ENCODE measurements around the gene MCM8. TPM values are rescaled to one million over a fixed set of nuclear protein-coding genes. Genes with fewer than 3 reads are reported as not detected.

MCM8 gene
- total and polyA plus RNA-seq, 2 experiments from 2014 or later: 1.5 to 6.7 TPM

DNA sequence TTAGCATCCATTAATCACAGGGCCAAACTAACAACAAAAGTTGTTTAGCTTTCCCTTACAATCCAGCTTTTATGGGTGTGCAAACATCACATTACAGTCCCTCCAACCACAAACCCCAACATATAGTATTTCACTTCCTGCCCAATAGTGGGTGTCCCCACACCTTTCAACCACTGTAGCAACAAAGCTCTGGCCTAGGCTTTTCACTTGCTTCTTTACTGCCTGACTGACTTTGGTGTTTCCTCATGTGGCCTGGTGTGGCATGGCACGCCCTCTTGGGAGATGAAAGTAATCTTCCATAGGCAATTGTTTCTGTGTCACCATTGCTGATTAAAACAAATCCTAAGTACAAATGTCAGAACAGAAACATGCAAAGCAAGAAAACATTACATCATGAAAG is 46.3 kb downstream of the MCM8 start:
- no peak overlapping the region for H3K4me3 ChIP-seq
- no peaks in the 10 kb centered on the region for H3K9me2 ChIP-seq (replicated peaks; ENCODE audit: insufficient read depth)
- no peak for DNase-seq (ENCODE audit: low spot score)
- 42% methylated on average over 1 of the region's 1 CpG for WGBS (ENCODE audit: low lambda C conversion rate, missing lambda C conversion rate)
- H3K27me3 ChIP-seq: no peaks in the 10 kb centered on the region
- TF ChIP-seq, protein P1, sequence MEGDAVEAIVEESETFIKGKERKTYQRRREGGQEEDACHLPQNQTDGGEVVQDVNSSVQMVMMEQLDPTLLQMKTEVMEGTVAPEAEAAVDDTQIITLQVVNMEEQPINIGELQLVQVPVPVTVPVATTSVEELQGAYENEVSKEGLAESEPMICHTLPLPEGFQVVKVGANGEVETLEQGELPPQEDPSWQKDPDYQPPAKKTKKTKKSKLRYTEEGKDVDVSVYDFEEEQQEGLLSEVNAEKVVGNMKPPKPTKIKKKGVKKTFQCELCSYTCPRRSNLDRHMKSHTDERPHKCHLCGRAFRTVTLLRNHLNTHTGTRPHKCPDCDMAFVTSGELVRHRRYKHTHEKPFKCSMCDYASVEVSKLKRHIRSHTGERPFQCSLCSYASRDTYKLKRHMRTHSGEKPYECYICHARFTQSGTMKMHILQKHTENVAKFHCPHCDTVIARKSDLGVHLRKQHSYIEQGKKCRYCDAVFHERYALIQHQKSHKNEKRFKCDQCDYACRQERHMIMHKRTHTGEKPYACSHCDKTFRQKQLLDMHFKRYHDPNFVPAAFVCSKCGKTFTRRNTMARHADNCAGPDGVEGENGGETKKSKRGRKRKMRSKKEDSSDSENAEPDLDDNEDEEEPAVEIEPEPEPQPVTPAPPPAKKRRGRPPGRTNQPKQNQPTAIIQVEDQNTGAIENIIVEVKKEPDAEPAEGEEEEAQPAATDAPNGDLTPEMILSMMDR (IDR thresholded peaks at IDR 0.05; ENCODE audit: poor library complexity): no peak
- no peak for TF ChIP-seq EZH2 (IDR thresholded peaks at IDR 0.05; ENCODE audit: borderline replicate concordance)
- TF ChIP-seq EZH2phosphoT487 (IDR thresholded peaks at IDR 0.05; ENCODE audit: low read depth, severe bottlenecking, unreplicated experiment): no peak
- peaks cover 14% of the 10 kb centered on the region for H3K4me1 ChIP-seq (ENCODE audit: insufficient read depth)
- H3K4me2 ChIP-seq: no peak overlapping the region
- H3K9me3 ChIP-seq (ENCODE audit: low read depth): no peaks in the 10 kb centered on the region
- H4K20me1 ChIP-seq (ENCODE audit: insufficient read depth, poor library complexity, severe bottlenecking): no peaks in the 10 kb centered on the region
- H3K27ac ChIP-seq: no peak overlapping the region
- H3K36me3 ChIP-seq (replicated peaks; ENCODE audit: insufficient read depth, low read depth): no peaks in the 10 kb centered on the region
- no peaks in the 10 kb centered on the region for H3K79me2 ChIP-seq
- no peak overlapping the region for H2AFZ ChIP-seq

DNA sequence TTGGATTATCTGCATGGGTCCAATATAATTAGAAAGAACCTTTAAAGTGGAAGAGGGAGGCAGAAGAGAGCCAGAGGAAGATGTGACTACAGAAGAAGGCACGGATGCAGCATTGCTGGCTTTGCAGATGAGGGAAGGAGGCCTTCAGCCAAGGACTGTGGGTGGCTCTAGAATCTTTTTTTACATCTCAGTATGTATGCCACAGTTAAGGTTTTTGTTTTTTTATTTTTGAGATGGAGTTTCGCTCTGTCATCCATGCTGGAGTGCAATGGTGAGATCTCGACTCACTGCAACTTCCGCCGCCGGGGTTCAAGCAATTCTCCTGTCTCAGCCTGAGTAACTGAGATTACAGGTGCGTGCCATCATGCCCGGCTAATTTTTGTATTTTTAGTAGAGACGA is 49.3 kb downstream of the MCM8 start:
- no peak for DNase-seq (ENCODE audit: low spot score)
- 98% methylated on average over 9 of the region's 9 CpGs for WGBS (ENCODE audit: low lambda C conversion rate, missing lambda C conversion rate)

GRCh38 chr20:6000871-6001270 is 50.4 kb downstream of the MCM8 start:
- Histone ChIP-seq H4K20me1 (ENCODE audit: insufficient read depth, poor library complexity, severe bottlenecking) (no peaks in the 10 kb centered on the region), H3K27me3 (no peaks in the 10 kb centered on the region), H3K4me2 (no peak overlapping the region), H2AFZ (no peak overlapping the region), H3K4me3 (no peak overlapping the region), H3K27ac (no peak overlapping the region), H3K36me3 (replicated peaks; ENCODE audit: insufficient read depth, low read depth) (no peaks in the 10 kb centered on the region), H3K9me3 (ENCODE audit: low read depth) (no peaks in the 10 kb centered on the region), H3K79me2 (peaks cover 4% of the 10 kb centered on the region), H3K4me1 (ENCODE audit: insufficient read depth) (peaks cover 4% of the 10 kb centered on the region), H3K9me2 (replicated peaks; ENCODE audit: insufficient read depth) (no peaks in the 10 kb centered on the region)
- no peak for DNase-seq (ENCODE audit: low spot score)
- WGBS (ENCODE audit: low lambda C conversion rate, missing lambda C conversion rate): 97% methylated on average over 8 of the region's 8 CpGs
- TF ChIP-seq, protein P1 (IDR thresholded peaks at IDR 0.05; ENCODE audit: poor library complexity): no peak
- TF ChIP-seq EZH2phosphoT487 (IDR thresholded peaks at IDR 0.05; ENCODE audit: low read depth, severe bottlenecking, unreplicated experiment) (no peak), EZH2 (IDR thresholded peaks at IDR 0.05; ENCODE audit: borderline replicate concordance) (no peak)

More for the DNA sequence above, 49.3 kb downstream of the MCM8 start:
- no peaks in the 10 kb centered on the region for H3K9me3 ChIP-seq (ENCODE audit: low read depth)
- no peaks in the 10 kb centered on the region for H3K9me2 ChIP-seq (replicated peaks; ENCODE audit: insufficient read depth)
- H3K4me3 ChIP-seq: no peak overlapping the region
- peaks cover 3% of the 10 kb centered on the region for H3K79me2 ChIP-seq
- no peaks in the 10 kb centered on the region for H3K4me1 ChIP-seq (ENCODE audit: insufficient read depth)
- H3K36me3 ChIP-seq (replicated peaks; ENCODE audit: insufficient read depth, low read depth): no peaks in the 10 kb centered on the region
- H4K20me1 ChIP-seq (ENCODE audit: insufficient read depth, poor library complexity, severe bottlenecking): no peaks in the 10 kb centered on the region
- no peak overlapping the region for H3K4me2 ChIP-seq
- no peaks in the 10 kb centered on the region for H3K27me3 ChIP-seq
- no peak overlapping the region for H2AFZ ChIP-seq
- H3K27ac ChIP-seq: no peak overlapping the region
- TF ChIP-seq EZH2 (IDR thresholded peaks at IDR 0.05; ENCODE audit: borderline replicate concordance) (no peak), EZH2phosphoT487 (IDR thresholded peaks at IDR 0.05; ENCODE audit: low read depth, severe bottlenecking, unreplicated experiment) (no peak)
- TF ChIP-seq, protein P1 (IDR thresholded peaks at IDR 0.05; ENCODE audit: poor library complexity): no peak

DNA sequence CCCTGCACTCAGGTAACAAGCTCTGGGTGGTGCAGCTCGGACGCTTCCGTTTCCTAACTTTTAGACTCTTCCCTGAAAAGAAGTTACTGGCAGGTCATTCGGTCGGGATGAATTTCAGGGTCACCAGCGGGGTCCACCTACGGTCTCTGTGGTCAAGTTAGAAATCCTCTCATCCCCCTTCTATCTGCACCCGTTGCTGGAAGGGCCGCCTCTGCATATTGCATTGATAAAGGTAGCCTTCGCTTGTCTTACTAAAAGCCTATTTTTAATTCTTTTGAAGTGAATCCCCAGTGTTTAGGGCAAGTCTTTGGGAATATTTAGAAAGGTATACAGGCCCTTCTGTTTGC is 56.1 kb downstream of the MCM8 start:
- peak overlapping the region; percentile 33 for H2AFZ ChIP-seq
- H3K27ac ChIP-seq: peak overlapping the region; percentile 76
- H3K9me2 ChIP-seq (replicated peaks; ENCODE audit: insufficient read depth): no peaks in the 10 kb centered on the region
- H3K36me3 ChIP-seq (replicated peaks; ENCODE audit: insufficient read depth, low read depth): no peaks in the 10 kb centered on the region
- DNase-seq (ENCODE audit: low spot score): no peak
- WGBS (ENCODE audit: low lambda C conversion rate, missing lambda C conversion rate): 0% methylated on average over 10 of the region's 10 CpGs
- TF ChIP-seq EZH2phosphoT487 (IDR thresholded peaks at IDR 0.05; ENCODE audit: low read depth, severe bottlenecking, unreplicated experiment): no peak
- TF ChIP-seq EZH2 (IDR thresholded peaks at IDR 0.05; ENCODE audit: borderline replicate concordance): no peak
- TF ChIP-seq, protein P1 (IDR thresholded peaks at IDR 0.05; ENCODE audit: poor library complexity): no peak
- no peaks in the 10 kb centered on the region for H3K27me3 ChIP-seq
- H4K20me1 ChIP-seq (ENCODE audit: insufficient read depth, poor library complexity, severe bottlenecking): peaks cover 22% of the 10 kb centered on the region
- no peaks in the 10 kb centered on the region for H3K9me3 ChIP-seq (ENCODE audit: low read depth)
- H3K4me3 ChIP-seq: peak overlapping the region; percentile 89
- H3K4me1 ChIP-seq (ENCODE audit: insufficient read depth): peaks cover 7% of the 10 kb centered on the region
- peaks cover 52% of the 10 kb centered on the region for H3K79me2 ChIP-seq
- H3K4me2 ChIP-seq: peak overlapping the region; percentile 80

Measured in hepatocyte (in vitro differentiated cells).